DOHH2 (cell line): ENCODE data around the gene C4orf50.

Experiments used
- H3F3A ChIP-seq: fragments of 200-600 bp; sonication (generic), shearing (Covaris generic); 2 replicates; pipeline ENCODE4 v1.6.0; 2016; ENCODE audit warnings: antibody characterized with exemption, mild to moderate bottlenecking; ENCODE audit not compliant: control insufficient read depth, insufficient read depth
- H3K27ac ChIP-seq: fragments of 200-600 bp; sonication (generic); 2 replicates; pipeline ENCODE4 v1.5.1; 2014; ENCODE audit warnings: low read depth, mild to moderate bottlenecking, low read length, moderate library complexity
- H3K27me3 ChIP-seq: fragments of 200-600 bp; sonication (generic); 2 replicates; pipeline ENCODE4 v1.6.1; 2014; ENCODE audit warnings: mild to moderate bottlenecking, low read length, mixed read lengths; ENCODE audit not compliant: control insufficient read depth
- H3K36me3 ChIP-seq: fragments of 200-600 bp; sonication (generic); 2 replicates; pipeline ENCODE4 v1.6.1; 2014; ENCODE audit warnings: mild to moderate bottlenecking, low read length, moderate library complexity, mixed read lengths; ENCODE audit not compliant: control insufficient read depth
- H3K4me1 ChIP-seq: fragments of 200-600 bp; sonication (generic); 2 replicates; pipeline ENCODE4 v1.6.1; 2014; ENCODE audit warnings: mild to moderate bottlenecking, low read length, mixed read lengths; ENCODE audit not compliant: control insufficient read depth
- H3K4me2 ChIP-seq: fragments of 200-600 bp; sonication (generic); 2 replicates; pipeline ENCODE4 v1.6.0; 2014; ENCODE audit warnings: mild to moderate bottlenecking, low read length, moderate library complexity
- H3K4me3 ChIP-seq: fragments of 200-600 bp; sonication (generic); 2 replicates; pipeline ENCODE4 v1.5.1; 2014; ENCODE audit warnings: mild to moderate bottlenecking, low read length, mixed read lengths
- H3K79me2 ChIP-seq: fragments of 200-600 bp; sonication (generic); 2 replicates; pipeline ENCODE4 v1.6.1; 2014; ENCODE audit warnings: mild to moderate bottlenecking, low read length, mixed read lengths; ENCODE audit not compliant: control insufficient read depth
- H3K9me2 ChIP-seq: fragments of 200-600 bp; sonication (generic); replicated peaks from 2 replicates; pipeline ENCODE4 v1.6.1; 2014; ENCODE audit warnings: mild to moderate bottlenecking, low read length, mixed read lengths; ENCODE audit not compliant: control insufficient read depth
- H3K9me3 ChIP-seq: fragments of 200-600 bp; sonication (generic); 2 replicates; pipeline ENCODE4 v1.6.1; 2014; ENCODE audit warnings: antibody characterized with exemption, low read length, mixed read lengths; ENCODE audit not compliant: control insufficient read depth, insufficient read depth
- H4K20me1 ChIP-seq: fragments of 200-600 bp; sonication (generic); 2 replicates; pipeline ENCODE4 v1.6.0; 2014; ENCODE audit warnings: low read depth, mild to moderate bottlenecking, antibody characterized with exemption, low read length, moderate library complexity; ENCODE audit not compliant: control insufficient read depth, insufficient read depth
- EZH2phosphoT487 ChIP-seq: fragments of 200-600 bp; sonication (generic); IDR thresholded peaks from 2 replicates; pipeline ENCODE4 v1.6.1; 2017; ENCODE audit warnings: borderline replicate concordance, mild to moderate bottlenecking, antibody characterized with exemption, low read length, moderate library complexity, mixed read lengths
- TF ChIP-seq, protein P1 (sequence below): fragments of 200-600 bp; sonication (generic); IDR thresholded peaks from one replicate; pipeline ENCODE4 v1.5.1; 2014; ENCODE audit warnings: antibody characterized with exemption, mild to moderate bottlenecking, low read depth, low read length; ENCODE audit not compliant: poor library complexity, severe bottlenecking

Gene C4orf50

DNA sequence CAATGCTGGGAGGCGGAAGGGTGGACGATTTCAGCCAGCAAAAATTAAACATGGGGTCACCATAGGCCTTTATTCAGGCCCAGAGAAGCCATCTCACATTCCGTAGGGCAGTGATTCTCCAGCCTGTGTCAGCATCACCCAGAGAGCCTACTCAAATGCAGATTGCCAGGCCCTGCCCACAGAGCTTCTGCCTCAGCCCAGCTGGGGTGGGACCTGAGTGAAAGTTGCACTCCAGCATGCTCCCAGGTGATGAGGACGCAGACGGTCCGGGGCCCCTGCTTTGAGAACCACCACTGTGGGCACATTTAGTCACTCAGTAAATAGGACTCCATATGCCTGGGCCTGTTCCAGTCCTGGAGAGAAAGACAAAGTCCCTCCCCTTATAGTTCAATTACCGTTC is 12.4 kb upstream of the C4orf50 start:
- Histone ChIP-seq H3K4me3 (no peak overlapping the region), H3K9me2 (no peaks in the 10 kb centered on the region), H3K4me2 (no peak overlapping the region), H4K20me1 (no peaks in the 10 kb centered on the region), H3K27me3 (no peaks in the 10 kb centered on the region), H3F3A (no peaks in the 10 kb centered on the region), H3K9me3 (no peaks in the 10 kb centered on the region), H3K79me2 (no peaks in the 10 kb centered on the region), H3K27ac (no peak overlapping the region), H3K4me1 (no peaks in the 10 kb centered on the region), H3K36me3 (no peaks in the 10 kb centered on the region)
- TF ChIP-seq EZH2phosphoT487: no peak
- TF ChIP-seq, protein P1, sequence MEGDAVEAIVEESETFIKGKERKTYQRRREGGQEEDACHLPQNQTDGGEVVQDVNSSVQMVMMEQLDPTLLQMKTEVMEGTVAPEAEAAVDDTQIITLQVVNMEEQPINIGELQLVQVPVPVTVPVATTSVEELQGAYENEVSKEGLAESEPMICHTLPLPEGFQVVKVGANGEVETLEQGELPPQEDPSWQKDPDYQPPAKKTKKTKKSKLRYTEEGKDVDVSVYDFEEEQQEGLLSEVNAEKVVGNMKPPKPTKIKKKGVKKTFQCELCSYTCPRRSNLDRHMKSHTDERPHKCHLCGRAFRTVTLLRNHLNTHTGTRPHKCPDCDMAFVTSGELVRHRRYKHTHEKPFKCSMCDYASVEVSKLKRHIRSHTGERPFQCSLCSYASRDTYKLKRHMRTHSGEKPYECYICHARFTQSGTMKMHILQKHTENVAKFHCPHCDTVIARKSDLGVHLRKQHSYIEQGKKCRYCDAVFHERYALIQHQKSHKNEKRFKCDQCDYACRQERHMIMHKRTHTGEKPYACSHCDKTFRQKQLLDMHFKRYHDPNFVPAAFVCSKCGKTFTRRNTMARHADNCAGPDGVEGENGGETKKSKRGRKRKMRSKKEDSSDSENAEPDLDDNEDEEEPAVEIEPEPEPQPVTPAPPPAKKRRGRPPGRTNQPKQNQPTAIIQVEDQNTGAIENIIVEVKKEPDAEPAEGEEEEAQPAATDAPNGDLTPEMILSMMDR: no peak

DNA sequence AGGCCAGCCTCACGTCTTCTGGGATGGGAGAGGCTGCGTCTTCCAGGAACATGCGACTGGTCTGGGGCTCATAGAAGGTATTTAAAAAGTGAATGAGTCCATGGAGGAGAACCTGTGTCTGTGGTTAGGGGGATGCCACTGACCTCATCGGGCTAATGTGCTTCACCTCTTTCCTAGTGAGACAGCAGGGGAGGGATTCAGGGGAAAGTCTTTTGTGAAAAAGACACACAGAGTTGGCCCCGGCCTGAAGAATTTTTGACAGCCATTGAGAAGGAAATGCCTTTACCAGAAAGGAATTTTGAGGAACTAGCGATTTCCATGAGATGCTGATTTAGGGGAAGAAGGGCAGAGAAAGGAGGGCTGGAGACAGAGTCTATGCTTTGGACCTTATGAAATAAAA is 11.0 kb upstream of the C4orf50 start:
- no peaks in the 10 kb centered on the region for H3F3A ChIP-seq

DNA sequence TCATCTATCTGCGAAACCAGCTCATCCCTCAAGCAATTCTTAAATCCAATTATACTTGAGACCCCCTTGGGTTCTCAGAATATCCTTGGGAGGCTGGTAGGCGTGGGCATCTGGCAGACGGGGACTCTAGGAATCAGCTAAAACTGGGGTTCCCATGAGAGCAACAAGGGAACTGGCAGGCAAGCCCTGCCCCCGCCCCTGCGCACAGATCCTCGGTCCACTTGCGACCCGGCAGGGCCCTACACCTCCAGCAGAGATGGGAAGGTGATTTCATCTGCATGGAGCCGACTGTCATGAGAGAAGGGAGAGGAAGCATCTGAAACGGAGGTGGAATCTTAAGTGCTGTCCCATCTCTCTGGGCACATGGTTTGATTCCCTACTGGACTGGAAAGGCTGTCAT is 9.9 kb upstream of the C4orf50 start:
- Histone ChIP-seq H3K36me3 (no peaks in the 10 kb centered on the region), H3K9me2 (no peaks in the 10 kb centered on the region), H3K79me2 (no peaks in the 10 kb centered on the region), H3K4me3 (no peak overlapping the region), H3F3A (no peaks in the 10 kb centered on the region), H3K27me3 (no peaks in the 10 kb centered on the region), H3K4me2 (no peak overlapping the region), H3K9me3 (no peaks in the 10 kb centered on the region), H3K27ac (no peak overlapping the region), H3K4me1 (no peaks in the 10 kb centered on the region), H4K20me1 (no peaks in the 10 kb centered on the region)
- no peak for TF ChIP-seq EZH2phosphoT487
- TF ChIP-seq, protein P1: no peak

More for the DNA sequence above, 11.0 kb upstream of the C4orf50 start:
- Histone ChIP-seq H3K4me1 (no peaks in the 10 kb centered on the region), H3K4me2 (no peak overlapping the region), H3K9me2 (no peaks in the 10 kb centered on the region), H3K27ac (no peak overlapping the region), H3K79me2 (no peaks in the 10 kb centered on the region), H3K27me3 (no peaks in the 10 kb centered on the region), H4K20me1 (no peaks in the 10 kb centered on the region), H3K36me3 (no peaks in the 10 kb centered on the region), H3K4me3 (no peak overlapping the region), H3K9me3 (no peaks in the 10 kb centered on the region)
- TF ChIP-seq EZH2phosphoT487: no peak
- TF ChIP-seq, protein P1: no peak

DNA sequence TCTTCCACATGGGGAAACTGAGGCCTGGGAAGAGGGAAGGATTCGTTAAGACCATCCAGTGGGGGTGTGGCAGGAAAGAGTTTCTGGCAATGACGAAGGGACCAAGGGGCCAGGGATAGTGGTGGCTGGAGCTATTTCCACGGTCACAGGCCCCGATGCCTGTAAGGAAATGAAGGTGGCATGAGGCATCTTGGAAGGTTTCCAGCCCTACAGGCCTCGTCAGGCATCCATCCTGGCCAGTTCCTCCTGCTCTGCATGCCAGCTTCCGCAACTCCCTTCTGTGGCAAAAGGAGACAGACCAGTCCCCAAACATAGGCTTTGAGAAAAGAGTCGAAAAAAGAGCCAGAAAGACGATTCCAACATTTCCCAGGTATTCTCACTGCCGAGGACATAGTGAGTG is 9.2 kb upstream of the C4orf50 start:
- TF ChIP-seq, protein P1: no peak
- no peak for TF ChIP-seq EZH2phosphoT487
- H3K4me3 ChIP-seq: no peak overlapping the region
- no peak overlapping the region for H3K27ac ChIP-seq
- no peaks in the 10 kb centered on the region for H3K36me3 ChIP-seq
- no peaks in the 10 kb centered on the region for H3K9me2 ChIP-seq
- no peaks in the 10 kb centered on the region for H3K9me3 ChIP-seq
- H3K4me2 ChIP-seq: no peak overlapping the region
- H4K20me1 ChIP-seq: no peaks in the 10 kb centered on the region
- H3K79me2 ChIP-seq: no peaks in the 10 kb centered on the region
- H3F3A ChIP-seq: no peaks in the 10 kb centered on the region
- H3K27me3 ChIP-seq: no peaks in the 10 kb centered on the region
- H3K4me1 ChIP-seq: no peaks in the 10 kb centered on the region
